HCT116 (cell line): Measurements from ENCODE around the gene AQP7.

Experiments
- CTCF ChIP-seq, 3 experiments: fragments of 200-600 bp in 1 of 3; sonication (generic) in 1 of 3; IDR thresholded peaks in 2 of 3; conservative IDR thresholded peaks in 1 of 3; 2 replicates each; pipeline ENCODE4 v1.5.1; 2012 to 2017; ENCODE audit warnings: low read depth in 2 of 3, low read length in 2 of 3, antibody characterized with exemption in 1 of 3, borderline replicate concordance in 1 of 3, control low read depth in 1 of 3, mild to moderate bottlenecking in 1 of 3, mixed read lengths in 1 of 3, mixed run types in 1 of 3, moderate library complexity in 1 of 3; ENCODE audit not compliant: insufficient read depth in 1 of 3
- EZH2phosphoT487 ChIP-seq: fragments of 200-600 bp; IDR thresholded peaks from 2 replicates; pipeline ENCODE4 v1.6.1; 2018; ENCODE audit warnings: antibody characterized with exemption, borderline replicate concordance
- POLR2A ChIP-seq: IDR thresholded peaks from 2 replicates; pipeline ENCODE4 v1.7.0; 2011; ENCODE audit warnings: borderline replicate concordance; ENCODE audit not compliant: insufficient read depth, insufficient read length; ENCODE audit errors: extremely low read depth
- RAD21 ChIP-seq: IDR thresholded peaks from 2 replicates; pipeline ENCODE4 v1.6.1; 2012; ENCODE audit warnings: low read depth, mild to moderate bottlenecking
- YY1 ChIP-seq: IDR thresholded peaks from 2 replicates; pipeline ENCODE4 v1.6.1; 2011; ENCODE audit warnings: low read length, low read depth, moderate library complexity, mild to moderate bottlenecking; ENCODE audit not compliant: insufficient replicate concordance; ENCODE audit errors: extremely low read depth

- TF ChIP-seq RAD21 = no peak
- no peak for TF ChIP-seq CTCF (IDR thresholded peaks at IDR 0.05 in 2 of 3, conservative IDR thresholded peaks at IDR 0.05 in 1 of 3; ENCODE audit: borderline replicate concordance in 1 of 3, insufficient read depth in 1 of 3, low read depth in 2 of 3, low read length in 2 of 3)
- no peak for TF ChIP-seq POLR2A
- TF ChIP-seq EZH2phosphoT487 = no peak
- no peak for TF ChIP-seq YY1
Measured at GRCh38 chr9:33450621-33451146, 48.3 kb upstream of the AQP7 start.
